ENCODE data around the gene EBF3.

EBF3 gene

DNA sequence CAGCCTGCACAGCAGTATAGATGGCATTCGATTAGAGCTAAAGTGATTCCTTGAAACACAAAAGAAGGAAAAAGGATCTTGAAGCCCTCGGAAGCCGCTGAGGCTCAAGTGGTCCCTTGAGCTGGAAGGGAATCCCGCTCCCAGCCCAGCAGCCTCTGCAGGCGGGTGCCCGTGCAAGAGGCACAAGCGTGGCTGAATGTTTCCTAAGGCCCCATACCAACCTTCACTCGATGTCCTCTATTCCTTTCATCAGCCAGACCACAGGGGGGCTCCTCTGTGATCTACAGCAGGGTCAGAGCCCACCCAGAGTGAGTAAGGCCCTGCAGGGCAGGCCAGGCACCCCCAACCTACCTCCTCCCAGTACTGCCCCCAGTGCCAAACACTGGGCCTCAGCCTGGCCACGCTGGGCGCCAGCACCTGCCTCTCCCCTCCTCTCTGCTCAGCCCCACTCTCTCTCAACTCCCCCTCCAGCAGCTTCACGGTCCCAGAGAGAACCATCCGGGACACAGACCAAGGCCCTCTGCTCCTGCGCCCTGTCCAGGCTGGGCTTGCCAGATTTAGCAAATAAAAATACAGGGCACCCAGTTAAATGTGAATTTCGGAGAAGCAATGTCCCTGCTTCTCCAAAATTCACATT, 30.5 kb downstream of the EBF3 start:
- no CpG with 5 or more reads among the region's 14 CpGs for WGBS, 2 donors (ENCODE audit: extremely low coverage in 2 of 2, insufficient read length in 2 of 2, insufficient replicate concordance in 1 of 2)
- Histone ChIP-seq H2BK120ac (ENCODE audit: low read depth, low read length) (no peak overlapping the region), H3K79me1 (ENCODE audit: low read depth, low read length) (no peaks in the 10 kb centered on the region), H3K4me2 (ENCODE audit: insufficient read depth, low read length, poor library complexity, severe bottlenecking) (no peak overlapping the region), H3K4me1 (ENCODE audit: control insufficient read depth in 2 of 2, insufficient read depth in 1 of 2, low read depth in 1 of 2, low read length in 2 of 2) (peaks cover 0 to 3% of the 10 kb centered on the region in 2 donors), H3K14ac (ENCODE audit: low read length) (no peak overlapping the region), H3K9me3 (replicated peaks in 1 of 2; ENCODE audit: control insufficient read depth in 2 of 2, insufficient read depth in 1 of 2, low read depth in 1 of 2, low read length in 2 of 2) (no peaks in the 10 kb centered on the region), H3K36me3 (replicated peaks in 1 of 2; ENCODE audit: control insufficient read depth in 2 of 2, insufficient read depth in 2 of 2, low read length in 2 of 2) (no peaks in the 10 kb centered on the region), H4K91ac (ENCODE audit: low read depth, low read length, poor library complexity) (no peak overlapping the region), H4K8ac (ENCODE audit: low read depth, low read length) (no peak overlapping the region), H3K27me3 (ENCODE audit: control insufficient read depth in 3 of 3, insufficient read depth in 3 of 3, low read depth in 1 of 3, low read length in 3 of 3) (no peaks in the 10 kb centered on the region), H3K4ac (ENCODE audit: low read length) (no peak overlapping the region), H3K18ac (ENCODE audit: low read length) (peak overlapping the region; percentile 24), H2AK5ac (ENCODE audit: low read depth, low read length) (no peak overlapping the region), H3K27ac (replicated peaks; ENCODE audit: low read length) (no peak overlapping the region), H2BK15ac (ENCODE audit: low read length) (no peak overlapping the region), H3K23ac (ENCODE audit: low read depth, low read length, poor library complexity) (no peak overlapping the region), H2BK5ac (ENCODE audit: low read length) (no peak overlapping the region), H3K9ac (ENCODE audit: low read depth, low read length, poor library complexity) (no peak overlapping the region), H2BK12ac (ENCODE audit: low read length) (no peak overlapping the region), H2AFZ (ENCODE audit: low read length) (no peak overlapping the region), H3K4me3 (ENCODE audit: low read length in 2 of 2) (no peak overlapping the region)
- no peak for DNase-seq (ENCODE audit: low spot score)

DNA sequence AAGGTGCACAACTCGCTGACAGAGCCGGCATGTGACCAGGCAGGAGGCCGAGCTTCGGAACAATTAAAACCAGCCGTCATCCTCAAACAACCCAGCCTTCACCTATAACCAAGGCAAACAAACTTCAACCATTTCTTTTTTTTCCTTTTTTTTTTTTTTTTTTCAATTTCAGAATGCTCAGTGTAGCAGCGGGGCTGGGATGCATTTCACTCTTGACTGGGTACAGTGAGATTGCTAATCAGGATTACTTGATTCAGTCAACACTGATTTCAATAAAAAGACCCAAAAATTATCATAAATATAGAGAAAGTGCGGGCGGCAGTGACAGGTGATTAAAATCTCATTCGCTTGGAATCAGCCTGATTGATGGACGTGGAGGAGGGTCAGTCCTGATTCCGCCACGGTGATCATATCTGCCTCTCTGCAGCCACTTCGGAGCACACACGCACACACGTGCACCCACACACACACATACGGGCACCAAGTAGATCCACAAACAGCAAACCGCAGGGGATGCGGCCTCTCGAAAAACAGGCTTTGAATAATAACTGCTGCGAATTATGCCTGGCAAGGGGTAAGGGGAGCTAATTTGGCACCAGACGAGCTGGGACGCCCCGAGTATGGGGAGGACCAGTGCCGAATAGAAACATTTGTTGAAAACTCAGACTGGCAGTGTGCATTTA, 31.2 kb downstream of the EBF3 start:
- Histone ChIP-seq H2BK12ac (ENCODE audit: low read length) (no peak overlapping the region), H3K23ac (ENCODE audit: low read depth, low read length, poor library complexity) (no peak overlapping the region), H3K4ac (ENCODE audit: low read length) (no peak overlapping the region), H3K4me3 (ENCODE audit: low read length in 2 of 2) (no peak overlapping the region), H3K4me2 (ENCODE audit: insufficient read depth, low read length, poor library complexity, severe bottlenecking) (no peak overlapping the region), H4K91ac (ENCODE audit: low read depth, low read length, poor library complexity) (no peak overlapping the region), H3K4me1 (ENCODE audit: control insufficient read depth in 2 of 2, insufficient read depth in 1 of 2, low read depth in 1 of 2, low read length in 2 of 2) (peaks cover 0 to 3% of the 10 kb centered on the region in 2 donors), H2BK15ac (ENCODE audit: low read length) (no peak overlapping the region), H3K9me3 (replicated peaks in 1 of 2; ENCODE audit: control insufficient read depth in 2 of 2, insufficient read depth in 1 of 2, low read depth in 1 of 2, low read length in 2 of 2) (no peaks in the 10 kb centered on the region), H3K14ac (ENCODE audit: low read length) (no peak overlapping the region), H2BK5ac (ENCODE audit: low read length) (no peak overlapping the region), H3K27ac (replicated peaks; ENCODE audit: low read length) (no peak overlapping the region), H3K9ac (ENCODE audit: low read depth, low read length, poor library complexity) (no peak overlapping the region), H3K27me3 (ENCODE audit: control insufficient read depth in 3 of 3, insufficient read depth in 3 of 3, low read depth in 1 of 3, low read length in 3 of 3) (no peaks in the 10 kb centered on the region), H3K79me1 (ENCODE audit: low read depth, low read length) (no peaks in the 10 kb centered on the region), H2BK120ac (ENCODE audit: low read depth, low read length) (no peak overlapping the region), H2AFZ (ENCODE audit: low read length) (no peak overlapping the region), H4K8ac (ENCODE audit: low read depth, low read length) (no peak overlapping the region), H2AK5ac (ENCODE audit: low read depth, low read length) (no peak overlapping the region), H3K18ac (ENCODE audit: low read length) (no peak overlapping the region), H3K36me3 (replicated peaks in 1 of 2; ENCODE audit: control insufficient read depth in 2 of 2, insufficient read depth in 2 of 2, low read length in 2 of 2) (no peaks in the 10 kb centered on the region)
- DNase-seq (ENCODE audit: low spot score), result no peak
- no CpG with 5 or more reads among the region's 24 CpGs for WGBS, 2 donors (ENCODE audit: extremely low coverage in 2 of 2, insufficient read length in 2 of 2, insufficient replicate concordance in 1 of 2)

DNA sequence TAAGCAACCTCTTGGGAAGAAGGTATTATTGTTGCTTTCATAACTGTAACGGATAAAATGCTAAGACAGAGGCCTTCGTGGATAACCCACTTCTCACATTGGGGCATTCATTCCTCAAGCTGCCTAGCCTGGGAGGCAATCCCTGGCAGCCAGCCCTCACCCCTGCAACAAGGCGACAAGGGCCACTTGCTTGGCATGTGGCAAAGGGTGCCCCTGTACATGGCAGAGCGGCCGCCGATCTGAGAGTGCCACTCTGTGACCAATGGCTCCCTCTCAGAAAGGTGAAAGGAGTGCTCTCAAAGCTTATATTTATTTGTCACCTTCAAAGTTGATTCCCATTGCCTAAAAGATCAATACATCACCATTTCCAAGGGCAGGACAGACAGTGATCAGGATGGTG, 31.9 kb downstream of the EBF3 start:
- Histone ChIP-seq H2BK12ac (ENCODE audit: low read length) (no peak overlapping the region), H3K4me3 (ENCODE audit: low read length in 2 of 2) (no peak overlapping the region), H3K4me2 (ENCODE audit: insufficient read depth, low read length, poor library complexity, severe bottlenecking) (no peak overlapping the region), H4K91ac (ENCODE audit: low read depth, low read length, poor library complexity) (no peak overlapping the region), H2BK5ac (ENCODE audit: low read length) (no peak overlapping the region), H3K27ac (replicated peaks; ENCODE audit: low read length) (no peak overlapping the region), H2AK5ac (ENCODE audit: low read depth, low read length) (peak overlapping the region; percentile 50), H3K79me1 (ENCODE audit: low read depth, low read length) (no peaks in the 10 kb centered on the region), H3K4ac (ENCODE audit: low read length) (no peak overlapping the region), H3K4me1 (ENCODE audit: control insufficient read depth in 2 of 2, insufficient read depth in 1 of 2, low read depth in 1 of 2, low read length in 2 of 2) (peaks cover 0 to 3% of the 10 kb centered on the region in 2 donors), H3K23ac (ENCODE audit: low read depth, low read length, poor library complexity) (no peak overlapping the region), H2BK15ac (ENCODE audit: low read length) (no peak overlapping the region), H3K27me3 (ENCODE audit: control insufficient read depth in 3 of 3, insufficient read depth in 3 of 3, low read depth in 1 of 3, low read length in 3 of 3) (no peaks in the 10 kb centered on the region), H3K14ac (ENCODE audit: low read length) (no peak overlapping the region), H3K9ac (ENCODE audit: low read depth, low read length, poor library complexity) (no peak overlapping the region), H3K18ac (ENCODE audit: low read length) (no peak overlapping the region), H2BK120ac (ENCODE audit: low read depth, low read length) (peak overlapping the region; percentile 50), H4K8ac (ENCODE audit: low read depth, low read length) (no peak overlapping the region), H3K9me3 (replicated peaks in 1 of 2; ENCODE audit: control insufficient read depth in 2 of 2, insufficient read depth in 1 of 2, low read depth in 1 of 2, low read length in 2 of 2) (no peaks in the 10 kb centered on the region), H3K36me3 (replicated peaks in 1 of 2; ENCODE audit: control insufficient read depth in 2 of 2, insufficient read depth in 2 of 2, low read length in 2 of 2) (no peaks in the 10 kb centered on the region), H2AFZ (ENCODE audit: low read length) (no peak overlapping the region)
- DNase-seq (ENCODE audit: low spot score), result no peak
- no CpG with 5 or more reads among the region's 6 CpGs for WGBS, 2 donors (ENCODE audit: extremely low coverage in 2 of 2, insufficient read length in 2 of 2, insufficient replicate concordance in 1 of 2)

DNA sequence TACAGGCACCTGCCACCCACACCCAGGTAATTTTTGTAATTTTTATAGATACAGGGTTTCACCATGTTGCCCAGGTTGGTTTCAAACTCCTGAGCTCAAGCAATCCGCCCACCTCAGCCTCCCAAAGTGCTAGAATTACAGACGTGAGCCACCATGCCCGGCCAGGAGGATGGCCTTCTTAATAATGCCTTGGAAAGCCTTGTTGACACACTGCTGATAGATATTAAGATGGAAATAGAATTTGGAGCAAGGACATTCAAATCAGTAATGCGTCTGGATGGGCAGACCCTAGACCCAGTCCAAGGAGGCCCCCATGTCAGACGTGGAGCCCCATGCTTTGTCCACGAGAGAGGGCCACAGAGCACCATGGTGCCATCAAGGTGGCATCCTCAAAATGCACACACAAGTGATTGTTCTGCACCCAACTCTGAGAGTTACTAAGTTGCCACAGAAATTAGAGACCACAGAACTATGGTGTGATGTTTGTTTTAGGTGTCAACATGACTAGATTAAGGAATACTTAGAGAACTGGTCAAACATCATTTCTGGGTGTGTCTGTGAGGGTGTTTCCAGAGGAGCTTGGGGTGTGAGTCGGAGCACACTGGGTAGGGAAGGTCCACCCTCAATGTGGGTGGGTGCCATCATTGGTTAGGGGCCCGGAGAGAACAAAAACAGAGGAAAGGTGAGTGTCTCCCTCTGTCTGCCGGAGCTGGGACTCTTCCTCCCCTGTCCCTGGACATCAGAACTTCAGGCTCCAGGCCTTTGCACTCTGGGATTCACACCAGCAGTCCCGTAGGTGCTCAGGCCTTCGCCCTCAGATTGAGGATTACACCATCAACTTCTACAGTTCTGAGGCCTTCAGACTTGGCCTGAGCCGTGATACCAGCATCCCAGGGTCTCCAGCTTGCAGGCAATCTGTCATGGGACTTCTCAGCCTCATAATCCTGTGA, 34.5 kb downstream of the EBF3 start:
- no peak for DNase-seq (ENCODE audit: low spot score)
- Histone ChIP-seq H2AK5ac (ENCODE audit: low read depth, low read length) (no peak overlapping the region), H3K18ac (ENCODE audit: low read length) (peak overlapping the region; percentile 19), H2AFZ (ENCODE audit: low read length) (no peak overlapping the region), H3K23ac (ENCODE audit: low read depth, low read length, poor library complexity) (no peak overlapping the region), H3K27me3 (ENCODE audit: control insufficient read depth in 3 of 3, insufficient read depth in 3 of 3, low read depth in 1 of 3, low read length in 3 of 3) (no peaks in the 10 kb centered on the region), H3K9ac (ENCODE audit: low read depth, low read length, poor library complexity) (no peak overlapping the region), H3K79me1 (ENCODE audit: low read depth, low read length) (no peaks in the 10 kb centered on the region), H3K4me3 (ENCODE audit: low read length in 2 of 2) (no peak overlapping the region), H4K91ac (ENCODE audit: low read depth, low read length, poor library complexity) (no peak overlapping the region), H3K36me3 (replicated peaks in 1 of 2; ENCODE audit: control insufficient read depth in 2 of 2, insufficient read depth in 2 of 2, low read length in 2 of 2) (no peaks in the 10 kb centered on the region), H3K14ac (ENCODE audit: low read length) (no peak overlapping the region), H3K4me1 (ENCODE audit: control insufficient read depth in 2 of 2, insufficient read depth in 1 of 2, low read depth in 1 of 2, low read length in 2 of 2) (peaks cover 0 to 3% of the 10 kb centered on the region in 2 donors), H2BK5ac (ENCODE audit: low read length) (no peak overlapping the region), H3K4ac (ENCODE audit: low read length) (no peak overlapping the region), H2BK12ac (ENCODE audit: low read length) (no peak overlapping the region), H2BK120ac (ENCODE audit: low read depth, low read length) (no peak overlapping the region), H3K9me3 (replicated peaks in 1 of 2; ENCODE audit: control insufficient read depth in 2 of 2, insufficient read depth in 1 of 2, low read depth in 1 of 2, low read length in 2 of 2) (no peaks in the 10 kb centered on the region), H2BK15ac (ENCODE audit: low read length) (no peak overlapping the region), H3K4me2 (ENCODE audit: insufficient read depth, low read length, poor library complexity, severe bottlenecking) (no peak overlapping the region), H3K27ac (replicated peaks; ENCODE audit: low read length) (no peak overlapping the region), H4K8ac (ENCODE audit: low read depth, low read length) (no peak overlapping the region)
- WGBS, 2 donors (ENCODE audit: extremely low coverage in 2 of 2, insufficient read length in 2 of 2, insufficient replicate concordance in 1 of 2), result no CpG with 5 or more reads among the region's 12 CpGs

Data from neuronal stem cell (in vitro differentiated cells).